Gastrocnemius medialis (tissue), 4 donors: Measurements from ENCODE around the gene MED12.

Source experiments
- CTCF ChIP-seq, 5 experiments: fragments of 450-650 bp in 3 of 5; fragments of 200-600 bp in 2 of 5; sonication (generic) in 2 of 5; IDR thresholded peaks in 4 of 5; conservative IDR thresholded peaks in 1 of 5; 1 replicate in 4 of 5; 2 replicates in 1 of 5; pipeline ENCODE4 v1.5.1; 2016 to 2019; ENCODE audit warnings: antibody characterized with exemption in 5 of 5, mild to moderate bottlenecking in 3 of 5, moderate library complexity in 3 of 5
- POLR2A ChIP-seq, 2 donors: fragments of 450-650 bp; IDR thresholded peaks; one replicate each; pipeline ENCODE4 v1.6.1; 2017; ENCODE audit warnings: antibody characterized with exemption in 2 of 2, mild to moderate bottlenecking in 2 of 2, moderate library complexity in 2 of 2

GRCh38 chrX:71147496-71148277 lies 29.3 kb downstream of the MED12 start:
- TF ChIP-seq CTCF (IDR thresholded peaks at IDR 0.05 in 4 of 5, conservative IDR thresholded peaks at IDR 0.05 in 1 of 5) (no peak), POLR2A (IDR thresholded peaks at IDR 0.05) (no peak)
